AG04450 (cell line): ENCODE measurements around the gene TSPAN9. TPM values are rescaled to one million over a fixed set of nuclear protein-coding genes. Genes with fewer than 3 reads are reported as not detected.

ENCODE experiments used
- CTCF ChIA-PET: fragments of 300-600, 350-600 bp; formaldehyde crosslinking; extraction: SDS; loops from one replicate; lab custom pipeline; 2022; ENCODE audit warnings: antibody characterized with exemption, inconsistent platforms; lab: Charles Lee
- POLR2A ChIA-PET: fragments of 350-600 bp; formaldehyde crosslinking; extraction: SDS; loops from one replicate; lab custom pipeline; 2021; ENCODE audit warnings: antibody characterized with exemption, inconsistent platforms; lab: Yijun Ruan, JAX
- DNase-seq: peaks from one replicate; pipeline ENCODE4 v3.0.0-alpha.2; 2011; ENCODE audit warnings: low read depth, low spot score
- H3K27ac ChIP-seq: one replicate; pipeline ENCODE4 v1.5.1; 2012; ENCODE audit warnings: low read depth, low read length, control low read depth
- H3K27me3 ChIP-seq: one replicate; pipeline ENCODE4 v1.6.0; 2012; ENCODE audit warnings: low read length; ENCODE audit not compliant: control insufficient read depth, insufficient read depth
- H3K4me3 ChIP-seq: 2 replicates; pipeline ENCODE4 v1.5.1; 2011; ENCODE audit warnings: mild to moderate bottlenecking, low read depth, low read length, control low read depth
- H3K9me3 ChIP-seq: 2 replicates; pipeline ENCODE4 v1.5.1; 2012; ENCODE audit warnings: low read length; ENCODE audit not compliant: control insufficient read depth, insufficient read depth
- polyA plus RNA-seq: library from polyadenylated mRNA; depleted of rRNA; stranded (reverse); fragments of >200 nt; gene quantifications from 2 replicates; pipeline ENCODE4 v1.2.3, GENCODE V29; 2011
- TF ChIP-seq, protein P1 (sequence below): IDR thresholded peaks from 2 replicates; pipeline ENCODE4 v1.5.1; 2011; ENCODE audit warnings: low read depth, low read length, control low read depth, inconsistent platforms

The TSPAN9 gene
- polyA plus RNA-seq, 1 experiment = 68.0 TPM

- POLR2A ChIA-PET = no interaction called here
- CTCF ChIA-PET = interaction anchor here (1.9 kb wide), 1 partner anchor 65 kb away, joined by 6 read pairs; no protein-coding TSS in a partner anchor
- Histone ChIP-seq H3K4me3 (peak overlapping the region; percentile 65), H3K27ac (no peak overlapping the region), H3K27me3 (no peaks in the 10 kb centered on the region), H3K9me3 (no peaks in the 10 kb centered on the region)
- TF ChIP-seq, protein P1, sequence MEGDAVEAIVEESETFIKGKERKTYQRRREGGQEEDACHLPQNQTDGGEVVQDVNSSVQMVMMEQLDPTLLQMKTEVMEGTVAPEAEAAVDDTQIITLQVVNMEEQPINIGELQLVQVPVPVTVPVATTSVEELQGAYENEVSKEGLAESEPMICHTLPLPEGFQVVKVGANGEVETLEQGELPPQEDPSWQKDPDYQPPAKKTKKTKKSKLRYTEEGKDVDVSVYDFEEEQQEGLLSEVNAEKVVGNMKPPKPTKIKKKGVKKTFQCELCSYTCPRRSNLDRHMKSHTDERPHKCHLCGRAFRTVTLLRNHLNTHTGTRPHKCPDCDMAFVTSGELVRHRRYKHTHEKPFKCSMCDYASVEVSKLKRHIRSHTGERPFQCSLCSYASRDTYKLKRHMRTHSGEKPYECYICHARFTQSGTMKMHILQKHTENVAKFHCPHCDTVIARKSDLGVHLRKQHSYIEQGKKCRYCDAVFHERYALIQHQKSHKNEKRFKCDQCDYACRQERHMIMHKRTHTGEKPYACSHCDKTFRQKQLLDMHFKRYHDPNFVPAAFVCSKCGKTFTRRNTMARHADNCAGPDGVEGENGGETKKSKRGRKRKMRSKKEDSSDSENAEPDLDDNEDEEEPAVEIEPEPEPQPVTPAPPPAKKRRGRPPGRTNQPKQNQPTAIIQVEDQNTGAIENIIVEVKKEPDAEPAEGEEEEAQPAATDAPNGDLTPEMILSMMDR = no peak
- DNase-seq = no peak
Observed at GRCh38 chr12:3200032-3200617, 122.9 kb downstream of the TSPAN9 start.

DNA sequence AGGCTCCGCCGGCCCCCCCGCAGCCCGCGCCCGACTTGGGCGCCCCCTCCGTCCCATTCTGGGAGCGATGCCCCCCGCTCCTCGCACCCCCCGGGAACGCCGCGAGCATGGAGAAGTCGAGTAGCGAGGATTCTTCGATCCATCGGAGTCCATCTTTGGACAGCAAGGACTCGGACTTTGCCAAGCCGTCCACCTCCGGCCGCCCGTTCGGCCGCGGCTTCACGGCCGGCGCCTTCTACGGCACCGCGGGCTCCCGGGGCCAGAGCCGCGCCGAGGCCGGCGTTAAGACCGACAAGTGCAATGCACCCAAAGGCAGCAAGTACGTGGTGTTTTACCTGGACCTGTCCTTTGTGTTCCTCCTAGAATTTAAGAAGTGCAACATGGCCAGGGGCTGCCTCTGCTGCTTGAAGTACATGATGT, 123.6 kb downstream of the TSPAN9 start:
- no peaks in the 10 kb centered on the region for H3K27me3 ChIP-seq
- no peaks in the 10 kb centered on the region; the same call in 1 of the 2 replicates for H3K9me3 ChIP-seq
- TF ChIP-seq, protein P1 = no peak
- peak overlapping the region; percentile 65 for H3K4me3 ChIP-seq
- DNase-seq = no peak
- ChIA-PET CTCF (interaction anchor here (1.9 kb wide), 1 partner anchor 66 kb away, joined by 6 read pairs; no protein-coding TSS in a partner anchor), POLR2A (no interaction called here)
- H3K27ac ChIP-seq = no peak overlapping the region

- TF ChIP-seq, protein P1 = no peak
- ChIA-PET CTCF (interaction anchor here (1.2 to 2.7 kb wide), 16 partner anchors 10 to 99 kb away, joined by 3 to 49 read pairs (median 12); no protein-coding TSS in a partner anchor), POLR2A (no interaction called here)
- no peak for DNase-seq
- Histone ChIP-seq H3K27ac (no peak overlapping the region), H3K4me3 (peak overlapping the region; percentile 65), H3K27me3 (no peaks in the 10 kb centered on the region), H3K9me3 (no peaks in the 10 kb centered on the region; the same call in 1 of the 2 replicates)
Observed at GRCh38 chr12:3201339-3202051, 124.3 kb downstream of the TSPAN9 start.

DNA sequence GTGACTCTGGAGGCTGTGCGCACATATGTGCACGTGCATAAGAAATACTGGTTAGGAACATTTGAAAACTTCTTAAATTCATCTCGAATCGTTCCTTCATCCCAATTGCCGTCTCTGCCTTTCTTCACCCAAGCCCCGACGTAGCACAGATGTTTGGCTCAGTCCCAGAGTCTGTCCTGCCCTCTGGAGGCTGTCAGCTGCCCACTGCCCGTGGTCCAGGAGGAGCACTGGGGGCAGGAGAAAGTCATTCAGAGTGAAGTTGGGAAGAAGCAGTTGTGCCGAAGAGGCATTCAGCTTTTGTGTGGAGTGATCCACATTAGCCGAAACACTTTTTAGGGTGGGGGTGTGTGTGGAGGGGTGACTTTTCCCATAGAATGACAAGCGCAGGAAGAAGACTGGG, 124.9 kb downstream of the TSPAN9 start:
- Histone ChIP-seq H3K4me3 (no peak overlapping the region), H3K27ac (no peak overlapping the region)
- DNase-seq = no peak

More for the DNA sequence above, 124.9 kb downstream of the TSPAN9 start:
- TF ChIP-seq, protein P1 = no peak
- ChIA-PET CTCF (interaction anchor here (0.8 to 2.7 kb wide), 21 partner anchors 8 to 129 kb away, joined by 3 to 49 read pairs (median 12); no protein-coding TSS in a partner anchor), POLR2A (no interaction called here)
- Histone ChIP-seq H3K9me3 (no peaks in the 10 kb centered on the region; the same call in 1 of the 2 replicates), H3K27me3 (no peaks in the 10 kb centered on the region)
